GM12875 (cell line): ENCODE measurements around the gene PIEZO1.

Experiments used
- H3K4me3 ChIP-seq: one replicate; pipeline ENCODE4 v1.5.1; 2011; ENCODE audit warnings: low read depth, low read length, control low read depth
- CTCF ChIP-seq: IDR thresholded peaks from 2 replicates; pipeline ENCODE4 v1.5.1; 2011; ENCODE audit warnings: low read depth, mild to moderate bottlenecking, control low read depth, inconsistent platforms, low read length, moderate library complexity, borderline replicate concordance; ENCODE audit not compliant: insufficient read depth

Gene PIEZO1

GRCh38 chr16:88820385-88821025 is 35.5 kb upstream of the PIEZO1 start:
- TF ChIP-seq CTCF: no peak
- H3K4me3 ChIP-seq: no peak overlapping the region

- no peak overlapping the region for H3K4me3 ChIP-seq
- TF ChIP-seq CTCF: no peak
These were observed 34.1 kb upstream of the PIEZO1 start for GRCh38 chr16:88819126-88819525.

GRCh38 chr16:88818575-88818874 is 33.5 kb upstream of the PIEZO1 start:
- no peak for TF ChIP-seq CTCF

GRCh38 chr16:88817785-88818574 is 33.0 kb upstream of the PIEZO1 start:
- no peak overlapping the region for H3K4me3 ChIP-seq

More at GRCh38 chr16:88818575-88818874, 33.5 kb upstream of the PIEZO1 start:
- H3K4me3 ChIP-seq: no peak overlapping the region

GRCh38 chr16:88816736-88817535 is 31.9 kb upstream of the PIEZO1 start:
- no peak overlapping the region for H3K4me3 ChIP-seq
- no peak for TF ChIP-seq CTCF

More at GRCh38 chr16:88817785-88818574, 33.0 kb upstream of the PIEZO1 start:
- TF ChIP-seq CTCF: no peak

- peak; percentile 97 for TF ChIP-seq CTCF
- no peak overlapping the region for H3K4me3 ChIP-seq
These were observed 31.0 kb upstream of the PIEZO1 start for GRCh38 chr16:88815901-88816589.
